SJSA1 (cell line): ENCODE measurements around the gene GRIA3. TPM values are rescaled to one million over a fixed set of nuclear protein-coding genes. Genes with fewer than 3 reads are reported as not detected.

Source experiments
- DNase-seq, 2 experiments: peaks; one replicate each; pipeline ENCODE4 v3.0.0-alpha.2; 2015 to 2020; ENCODE audit warnings: low spot score in 2 of 2, low read depth in 1 of 2
- H3K27ac ChIP-seq: fragments of 250-450 bp; sonication (Bioruptor Pico); 2 replicates; pipeline ENCODE4 v1.5.1; 2020; ENCODE audit warnings: mild to moderate bottlenecking, moderate library complexity
- H3K27me3 ChIP-seq: fragments of 250-450 bp; sonication (Bioruptor Pico); replicated peaks from 2 replicates; pipeline ENCODE4 v1.5.1; 2020; ENCODE audit warnings: mild to moderate bottlenecking, moderate library complexity
- H3K36me3 ChIP-seq: fragments of 250-450 bp; sonication (Bioruptor Pico); 2 replicates; pipeline ENCODE4 v1.5.1; 2020; ENCODE audit warnings: mild to moderate bottlenecking
- H3K4me1 ChIP-seq: fragments of 250-450 bp; sonication (Bioruptor Pico); replicated peaks from 2 replicates; pipeline ENCODE4 v1.6.1; 2021; ENCODE audit warnings: mild to moderate bottlenecking
- H3K4me3 ChIP-seq: fragments of 250-450 bp; sonication (Bioruptor Pico); 2 replicates; pipeline ENCODE4 v1.5.1; 2020; ENCODE audit warnings: mild to moderate bottlenecking
- H3K9me3 ChIP-seq: fragments of 250-450 bp; sonication (Bioruptor Pico); replicated peaks from 2 replicates; pipeline ENCODE4 v1.5.1; 2020; ENCODE audit warnings: mild to moderate bottlenecking
- total RNA-seq: library from RNA; depleted of rRNA; stranded (reverse); fragments of >200 nt; shearing (Covaris generic); gene quantifications from 2 replicates; pipeline ENCODE4 v1.2.3, GENCODE V29; 2014

The GRIA3 gene
- total RNA-seq, 1 experiment from 2014 or later: not detected

GRCh38 chrX:123442764-123443163 is 258.7 kb downstream of the GRIA3 start:
- Histone ChIP-seq H3K36me3 (no peaks in the 10 kb centered on the region), H3K27ac (no peak overlapping the region), H3K4me1 (no peaks in the 10 kb centered on the region), H3K27me3 (no peaks in the 10 kb centered on the region), H3K9me3 (no peaks in the 10 kb centered on the region), H3K4me3 (no peak overlapping the region)
- no peak for DNase-seq

GRCh38 chrX:123447506-123447905 is 263.4 kb downstream of the GRIA3 start:
- Histone ChIP-seq H3K9me3 (no peaks in the 10 kb centered on the region), H3K4me3 (no peak overlapping the region), H3K4me1 (no peaks in the 10 kb centered on the region), H3K27me3 (no peaks in the 10 kb centered on the region), H3K27ac (no peak overlapping the region), H3K36me3 (no peaks in the 10 kb centered on the region)
- DNase-seq: no peak

GRCh38 chrX:123449335-123449734 is 265.3 kb downstream of the GRIA3 start:
- Histone ChIP-seq H3K27ac (no peak overlapping the region), H3K4me3 (no peak overlapping the region), H3K36me3 (no peaks in the 10 kb centered on the region), H3K4me1 (no peaks in the 10 kb centered on the region), H3K9me3 (no peaks in the 10 kb centered on the region), H3K27me3 (no peaks in the 10 kb centered on the region)
- DNase-seq: no peak

GRCh38 chrX:123450222-123450621 is 266.1 kb downstream of the GRIA3 start:
- no peaks in the 10 kb centered on the region for H3K4me1 ChIP-seq
- H3K9me3 ChIP-seq: no peaks in the 10 kb centered on the region
- H3K27ac ChIP-seq: no peak overlapping the region
- no peak for DNase-seq
- H3K36me3 ChIP-seq: no peaks in the 10 kb centered on the region
- no peaks in the 10 kb centered on the region for H3K27me3 ChIP-seq
- H3K4me3 ChIP-seq: no peak overlapping the region

GRCh38 chrX:123454712-123455431 is 270.8 kb downstream of the GRIA3 start:
- H3K36me3 ChIP-seq: no peaks in the 10 kb centered on the region
- no peak for DNase-seq
- H3K4me1 ChIP-seq: no peaks in the 10 kb centered on the region
- H3K9me3 ChIP-seq: no peaks in the 10 kb centered on the region
- no peaks in the 10 kb centered on the region for H3K27me3 ChIP-seq
- no peak overlapping the region for H3K27ac ChIP-seq
- no peak overlapping the region for H3K4me3 ChIP-seq

GRCh38 chrX:123455693-123456092 is 271.6 kb downstream of the GRIA3 start:
- no peak for DNase-seq
- H3K4me3 ChIP-seq: no peak overlapping the region
- H3K4me1 ChIP-seq: no peaks in the 10 kb centered on the region
- no peaks in the 10 kb centered on the region for H3K27me3 ChIP-seq
- H3K9me3 ChIP-seq: no peaks in the 10 kb centered on the region
- no peak overlapping the region for H3K27ac ChIP-seq
- H3K36me3 ChIP-seq: no peaks in the 10 kb centered on the region

GRCh38 chrX:123464709-123465108 is 280.6 kb downstream of the GRIA3 start:
- DNase-seq: no peak
- Histone ChIP-seq H3K4me1 (no peaks in the 10 kb centered on the region), H3K4me3 (no peak overlapping the region), H3K36me3 (no peaks in the 10 kb centered on the region), H3K27ac (no peak overlapping the region), H3K9me3 (no peaks in the 10 kb centered on the region), H3K27me3 (no peaks in the 10 kb centered on the region)

GRCh38 chrX:123468481-123468880 is 284.4 kb downstream of the GRIA3 start:
- H3K4me1 ChIP-seq: no peaks in the 10 kb centered on the region
- H3K36me3 ChIP-seq: no peaks in the 10 kb centered on the region
- H3K9me3 ChIP-seq: no peaks in the 10 kb centered on the region
- H3K4me3 ChIP-seq: no peak overlapping the region
- DNase-seq: no peak
- H3K27me3 ChIP-seq: no peaks in the 10 kb centered on the region
- no peak overlapping the region for H3K27ac ChIP-seq

GRCh38 chrX:123475068-123475724 is 291.1 kb downstream of the GRIA3 start:
- H3K27me3 ChIP-seq: no peaks in the 10 kb centered on the region
- H3K4me3 ChIP-seq: no peak overlapping the region
- H3K27ac ChIP-seq: no peak overlapping the region
- no peak for DNase-seq
- no peaks in the 10 kb centered on the region for H3K36me3 ChIP-seq
- no peaks in the 10 kb centered on the region for H3K9me3 ChIP-seq
- H3K4me1 ChIP-seq: no peaks in the 10 kb centered on the region

GRCh38 chrX:123476611-123477219 is 292.6 kb downstream of the GRIA3 start:
- H3K36me3 ChIP-seq: no peaks in the 10 kb centered on the region
- no peaks in the 10 kb centered on the region for H3K4me1 ChIP-seq
- no peak for DNase-seq
- H3K27me3 ChIP-seq: no peaks in the 10 kb centered on the region
- H3K9me3 ChIP-seq: no peaks in the 10 kb centered on the region
- H3K4me3 ChIP-seq: no peak overlapping the region
- no peak overlapping the region for H3K27ac ChIP-seq

GRCh38 chrX:123477673-123478072 is 293.6 kb downstream of the GRIA3 start:
- H3K27ac ChIP-seq: no peak overlapping the region
- H3K4me1 ChIP-seq: no peaks in the 10 kb centered on the region
- H3K9me3 ChIP-seq: no peaks in the 10 kb centered on the region
- no peaks in the 10 kb centered on the region for H3K27me3 ChIP-seq
- no peak for DNase-seq
- no peak overlapping the region for H3K4me3 ChIP-seq
- no peaks in the 10 kb centered on the region for H3K36me3 ChIP-seq

- H3K36me3 ChIP-seq: no peaks in the 10 kb centered on the region
- H3K27ac ChIP-seq: no peak overlapping the region
- no peaks in the 10 kb centered on the region for H3K9me3 ChIP-seq
- no peak for DNase-seq
- no peaks in the 10 kb centered on the region for H3K27me3 ChIP-seq
- no peak overlapping the region for H3K4me3 ChIP-seq
- no peaks in the 10 kb centered on the region for H3K4me1 ChIP-seq
These were observed 298.1 kb downstream of the GRIA3 start for GRCh38 chrX:123481913-123482851.

GRCh38 chrX:123486297-123486696 is 302.2 kb downstream of the GRIA3 start:
- Histone ChIP-seq H3K4me1 (no peaks in the 10 kb centered on the region), H3K27me3 (no peaks in the 10 kb centered on the region), H3K36me3 (no peaks in the 10 kb centered on the region), H3K4me3 (no peak overlapping the region), H3K9me3 (no peaks in the 10 kb centered on the region), H3K27ac (no peak overlapping the region)
- DNase-seq: no peak
